Lower leg skin (tissue), 3 donors: ENCODE results near the gene GALNT2.

Source experiments
- POLR2A ChIP-seq, 2 donors: fragments of 450-650 bp; IDR thresholded peaks; one replicate each; pipeline ENCODE4 v1.6.1; 2016 to 2017; ENCODE audit warnings: antibody characterized with exemption in 2 of 2, mild to moderate bottlenecking in 1 of 2, moderate library complexity in 1 of 2
- TF ChIP-seq, protein P1 (sequence below), 3 donors: fragments of 450-650 bp; IDR thresholded peaks; one replicate each; pipeline ENCODE4 v1.5.1; 2016; ENCODE audit warnings: antibody characterized with exemption in 3 of 3, mild to moderate bottlenecking in 3 of 3, moderate library complexity in 2 of 3

DNA sequence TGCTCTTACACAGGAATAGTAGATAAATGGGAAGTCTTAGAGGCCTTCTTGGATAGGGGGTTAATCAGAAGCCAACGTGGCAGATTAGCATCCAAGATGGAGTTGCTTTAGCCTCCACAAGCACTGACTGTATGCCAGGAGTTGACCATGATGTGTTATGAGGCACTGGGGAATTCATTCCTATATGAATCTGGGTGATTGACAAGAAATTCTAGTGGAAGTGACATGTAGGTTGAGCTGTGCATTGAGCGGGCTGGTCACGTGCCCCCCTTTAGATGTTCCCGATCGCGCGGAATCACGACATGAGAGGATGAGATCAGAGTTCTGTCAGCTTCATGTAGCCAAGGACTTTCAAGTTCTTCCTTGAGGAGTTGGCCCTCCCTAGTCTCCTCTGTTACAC lies 31.7 kb downstream of the GALNT2 start:
- TF ChIP-seq, protein P1, sequence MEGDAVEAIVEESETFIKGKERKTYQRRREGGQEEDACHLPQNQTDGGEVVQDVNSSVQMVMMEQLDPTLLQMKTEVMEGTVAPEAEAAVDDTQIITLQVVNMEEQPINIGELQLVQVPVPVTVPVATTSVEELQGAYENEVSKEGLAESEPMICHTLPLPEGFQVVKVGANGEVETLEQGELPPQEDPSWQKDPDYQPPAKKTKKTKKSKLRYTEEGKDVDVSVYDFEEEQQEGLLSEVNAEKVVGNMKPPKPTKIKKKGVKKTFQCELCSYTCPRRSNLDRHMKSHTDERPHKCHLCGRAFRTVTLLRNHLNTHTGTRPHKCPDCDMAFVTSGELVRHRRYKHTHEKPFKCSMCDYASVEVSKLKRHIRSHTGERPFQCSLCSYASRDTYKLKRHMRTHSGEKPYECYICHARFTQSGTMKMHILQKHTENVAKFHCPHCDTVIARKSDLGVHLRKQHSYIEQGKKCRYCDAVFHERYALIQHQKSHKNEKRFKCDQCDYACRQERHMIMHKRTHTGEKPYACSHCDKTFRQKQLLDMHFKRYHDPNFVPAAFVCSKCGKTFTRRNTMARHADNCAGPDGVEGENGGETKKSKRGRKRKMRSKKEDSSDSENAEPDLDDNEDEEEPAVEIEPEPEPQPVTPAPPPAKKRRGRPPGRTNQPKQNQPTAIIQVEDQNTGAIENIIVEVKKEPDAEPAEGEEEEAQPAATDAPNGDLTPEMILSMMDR (IDR thresholded peaks at IDR 0.05), result no peak
- no peak for TF ChIP-seq POLR2A (IDR thresholded peaks at IDR 0.05)
